Measurements from ENCODE around the gene KIZ. TPM values are rescaled to one million over a fixed set of nuclear protein-coding genes. Genes with fewer than 3 reads are reported as not detected.

The KIZ gene
- total RNA-seq, 1 experiment from 2014 or later: 8.4 TPM

GRCh38 chr20:21127201-21127981 lies 1.5 kb downstream of the KIZ start:
- in situ Hi-C loops (cut with HindIII; ENCODE audit: low pct_unique_long_range_greater_than_20kb, low sequenced_read_pairs): no loop called here
- DNase-seq (ENCODE audit: low read depth): peak; percentile 25

GRCh38 chr20:21129861-21130260 lies 4.0 kb downstream of the KIZ start:
- no peak for DNase-seq (ENCODE audit: low read depth)
- in situ Hi-C loops (cut with HindIII; ENCODE audit: low pct_unique_long_range_greater_than_20kb, low sequenced_read_pairs): no loop called here

- in situ Hi-C loops (cut with HindIII; ENCODE audit: low pct_unique_long_range_greater_than_20kb, low sequenced_read_pairs): no loop called here
- no peak for DNase-seq (ENCODE audit: low read depth)
These were observed 7.5 kb downstream of the KIZ start for GRCh38 chr20:21133404-21133803.

GRCh38 chr20:21133917-21134622 lies 8.2 kb downstream of the KIZ start:
- in situ Hi-C loops (cut with HindIII; ENCODE audit: low pct_unique_long_range_greater_than_20kb, low sequenced_read_pairs): no loop called here

GRCh38 chr20:21134883-21135493 lies 9.1 kb downstream of the KIZ start:
- no peak for DNase-seq (ENCODE audit: low read depth)
- in situ Hi-C loops (cut with HindIII; ENCODE audit: low pct_unique_long_range_greater_than_20kb, low sequenced_read_pairs): no loop called here

More at GRCh38 chr20:21133917-21134622, 8.2 kb downstream of the KIZ start:
- DNase-seq (ENCODE audit: low read depth): no peak

GRCh38 chr20:21136015-21136732 lies 10.3 kb downstream of the KIZ start:
- in situ Hi-C loops (cut with HindIII; ENCODE audit: low pct_unique_long_range_greater_than_20kb, low sequenced_read_pairs): no loop called here

GRCh38 chr20:21137078-21137477 lies 11.2 kb downstream of the KIZ start:
- in situ Hi-C loops (cut with HindIII; ENCODE audit: low pct_unique_long_range_greater_than_20kb, low sequenced_read_pairs): no loop called here
- no peak for DNase-seq (ENCODE audit: low read depth)

More at GRCh38 chr20:21136015-21136732, 10.3 kb downstream of the KIZ start:
- no peak for DNase-seq (ENCODE audit: low read depth)

- no peak for DNase-seq (ENCODE audit: low read depth)
- in situ Hi-C loops (cut with HindIII; ENCODE audit: low pct_unique_long_range_greater_than_20kb, low sequenced_read_pairs): no loop called here
These were observed 14.1 kb downstream of the KIZ start for GRCh38 chr20:21139881-21140566.

- in situ Hi-C loops (cut with HindIII; ENCODE audit: low pct_unique_long_range_greater_than_20kb, low sequenced_read_pairs): no loop called here
- no peak for DNase-seq (ENCODE audit: low read depth)
These were observed 15.9 kb downstream of the KIZ start for GRCh38 chr20:21141825-21142224.

- DNase-seq (ENCODE audit: low read depth): no peak
- in situ Hi-C loops (cut with HindIII; ENCODE audit: low pct_unique_long_range_greater_than_20kb, low sequenced_read_pairs): no loop called here
These were observed 17.5 kb downstream of the KIZ start for GRCh38 chr20:21143194-21143890.

GRCh38 chr20:21145424-21145823 lies 19.5 kb downstream of the KIZ start:
- in situ Hi-C loops (cut with HindIII; ENCODE audit: low pct_unique_long_range_greater_than_20kb, low sequenced_read_pairs): no loop called here
- DNase-seq (ENCODE audit: low read depth): no peak

GRCh38 chr20:21146215-21146614 lies 20.3 kb downstream of the KIZ start:
- DNase-seq (ENCODE audit: low read depth): no peak
- in situ Hi-C loops (cut with HindIII; ENCODE audit: low pct_unique_long_range_greater_than_20kb, low sequenced_read_pairs): no loop called here

- DNase-seq (ENCODE audit: low read depth): no peak
These were observed 21.7 kb downstream of the KIZ start for GRCh38 chr20:21147593-21147992.

GRCh38 chr20:21149344-21149743 lies 23.5 kb downstream of the KIZ start:
- no peak for DNase-seq (ENCODE audit: low read depth)
- in situ Hi-C loops (cut with HindIII; ENCODE audit: low pct_unique_long_range_greater_than_20kb, low sequenced_read_pairs): no loop called here

More at GRCh38 chr20:21147593-21147992, 21.7 kb downstream of the KIZ start:
- in situ Hi-C loops (cut with HindIII; ENCODE audit: low pct_unique_long_range_greater_than_20kb, low sequenced_read_pairs): no loop called here

- in situ Hi-C loops (cut with HindIII; ENCODE audit: low pct_unique_long_range_greater_than_20kb, low sequenced_read_pairs): no loop called here
- no peak for DNase-seq (ENCODE audit: low read depth)
These were observed 25.9 kb downstream of the KIZ start for GRCh38 chr20:21151791-21152190.

GRCh38 chr20:21154692-21155091 lies 28.8 kb downstream of the KIZ start:
- in situ Hi-C loops (cut with HindIII; ENCODE audit: low pct_unique_long_range_greater_than_20kb, low sequenced_read_pairs): no loop called here
- DNase-seq (ENCODE audit: low read depth): no peak

- DNase-seq (ENCODE audit: low read depth): no peak
- in situ Hi-C loops (cut with HindIII; ENCODE audit: low pct_unique_long_range_greater_than_20kb, low sequenced_read_pairs): no loop called here
These were observed 29.4 kb downstream of the KIZ start for GRCh38 chr20:21155268-21155667.

- in situ Hi-C loops (cut with HindIII; ENCODE audit: low pct_unique_long_range_greater_than_20kb, low sequenced_read_pairs): no loop called here
- DNase-seq (ENCODE audit: low read depth): no peak
These were observed 30.4 kb downstream of the KIZ start for GRCh38 chr20:21156266-21156665.
